HepG2 (cell line): Measurements from ENCODE around the gene PPP1R13B.

Experiments
- ELF1 ChIP-seq: sonication (generic); formaldehyde crosslinking; IDR thresholded peaks from 2 replicates; pipeline ENCODE4 v1.4.0; 2020; ENCODE audit warnings: missing genetic modification reagents
- RFX5 ChIP-seq: IDR thresholded peaks from 2 replicates; pipeline ENCODE4 v1.6.1; 2011; ENCODE audit warnings: low read depth, low read length, improper control_type of control experiment
- ZNF616 ChIP-seq: sonication (generic); formaldehyde crosslinking; IDR thresholded peaks from 2 replicates; pipeline ENCODE4 v1.5.0; 2020; ENCODE audit warnings: low read depth, mild to moderate bottlenecking, missing genetic modification reagents
- TF ChIP-seq, protein P1 (sequence below): sonication (generic); formaldehyde crosslinking; IDR thresholded peaks from 2 replicates; pipeline ENCODE4 v1.5.0; 2020; ENCODE audit warnings: mild to moderate bottlenecking, missing genetic modification reagents, moderate library complexity
- TF ChIP-seq, protein P2 (sequence below): sonication (generic); formaldehyde crosslinking; conservative IDR thresholded peaks from 2 replicates; pipeline ENCODE4 v1.5.0; 2020; ENCODE audit warnings: missing genetic modification reagents
- TF ChIP-seq, protein P3 (sequence below), 2 experiments: IDR thresholded peaks; 2 replicates each; pipeline ENCODE4 v1.6.1; 2011 to 2012; ENCODE audit warnings: low read length in 2 of 2, borderline replicate concordance in 1 of 2, low read depth in 1 of 2, mild to moderate bottlenecking in 1 of 2, moderate library complexity in 1 of 2

DNA sequence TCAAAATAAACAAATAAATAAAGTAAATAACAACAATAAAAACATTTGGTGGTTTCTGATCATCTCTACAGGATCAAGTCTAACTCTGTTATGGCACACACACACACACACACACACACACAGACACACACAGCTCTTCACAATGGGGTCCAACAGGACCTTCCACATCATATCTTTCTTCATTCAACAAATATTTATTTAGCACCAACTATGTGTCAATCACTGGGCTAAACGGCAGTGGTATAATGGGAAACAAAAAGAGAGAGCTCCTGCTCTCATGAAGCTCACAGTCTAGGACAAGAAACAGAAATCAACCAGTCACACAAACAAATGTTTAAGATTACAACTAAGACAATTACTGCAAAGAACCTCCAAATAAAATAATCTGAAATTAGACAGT lies 9.3 kb downstream of the PPP1R13B start:
- TF ChIP-seq, protein P1, sequence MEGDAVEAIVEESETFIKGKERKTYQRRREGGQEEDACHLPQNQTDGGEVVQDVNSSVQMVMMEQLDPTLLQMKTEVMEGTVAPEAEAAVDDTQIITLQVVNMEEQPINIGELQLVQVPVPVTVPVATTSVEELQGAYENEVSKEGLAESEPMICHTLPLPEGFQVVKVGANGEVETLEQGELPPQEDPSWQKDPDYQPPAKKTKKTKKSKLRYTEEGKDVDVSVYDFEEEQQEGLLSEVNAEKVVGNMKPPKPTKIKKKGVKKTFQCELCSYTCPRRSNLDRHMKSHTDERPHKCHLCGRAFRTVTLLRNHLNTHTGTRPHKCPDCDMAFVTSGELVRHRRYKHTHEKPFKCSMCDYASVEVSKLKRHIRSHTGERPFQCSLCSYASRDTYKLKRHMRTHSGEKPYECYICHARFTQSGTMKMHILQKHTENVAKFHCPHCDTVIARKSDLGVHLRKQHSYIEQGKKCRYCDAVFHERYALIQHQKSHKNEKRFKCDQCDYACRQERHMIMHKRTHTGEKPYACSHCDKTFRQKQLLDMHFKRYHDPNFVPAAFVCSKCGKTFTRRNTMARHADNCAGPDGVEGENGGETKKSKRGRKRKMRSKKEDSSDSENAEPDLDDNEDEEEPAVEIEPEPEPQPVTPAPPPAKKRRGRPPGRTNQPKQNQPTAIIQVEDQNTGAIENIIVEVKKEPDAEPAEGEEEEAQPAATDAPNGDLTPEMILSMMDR (CRISPR knock-in tag), result no peak
- TF ChIP-seq ELF1 (CRISPR knock-in tag) (no peak), RFX5 (no peak), ZNF616 (CRISPR knock-in tag) (no peak)
- TF ChIP-seq, protein P2, sequence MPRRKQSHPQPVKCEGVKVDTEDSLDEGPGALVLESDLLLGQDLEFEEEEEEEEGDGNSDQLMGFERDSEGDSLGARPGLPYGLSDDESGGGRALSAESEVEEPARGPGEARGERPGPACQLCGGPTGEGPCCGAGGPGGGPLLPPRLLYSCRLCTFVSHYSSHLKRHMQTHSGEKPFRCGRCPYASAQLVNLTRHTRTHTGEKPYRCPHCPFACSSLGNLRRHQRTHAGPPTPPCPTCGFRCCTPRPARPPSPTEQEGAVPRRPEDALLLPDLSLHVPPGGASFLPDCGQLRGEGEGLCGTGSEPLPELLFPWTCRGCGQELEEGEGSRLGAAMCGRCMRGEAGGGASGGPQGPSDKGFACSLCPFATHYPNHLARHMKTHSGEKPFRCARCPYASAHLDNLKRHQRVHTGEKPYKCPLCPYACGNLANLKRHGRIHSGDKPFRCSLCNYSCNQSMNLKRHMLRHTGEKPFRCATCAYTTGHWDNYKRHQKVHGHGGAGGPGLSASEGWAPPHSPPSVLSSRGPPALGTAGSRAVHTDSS (CRISPR knock-in tag), result no peak
- TF ChIP-seq, protein P3, sequence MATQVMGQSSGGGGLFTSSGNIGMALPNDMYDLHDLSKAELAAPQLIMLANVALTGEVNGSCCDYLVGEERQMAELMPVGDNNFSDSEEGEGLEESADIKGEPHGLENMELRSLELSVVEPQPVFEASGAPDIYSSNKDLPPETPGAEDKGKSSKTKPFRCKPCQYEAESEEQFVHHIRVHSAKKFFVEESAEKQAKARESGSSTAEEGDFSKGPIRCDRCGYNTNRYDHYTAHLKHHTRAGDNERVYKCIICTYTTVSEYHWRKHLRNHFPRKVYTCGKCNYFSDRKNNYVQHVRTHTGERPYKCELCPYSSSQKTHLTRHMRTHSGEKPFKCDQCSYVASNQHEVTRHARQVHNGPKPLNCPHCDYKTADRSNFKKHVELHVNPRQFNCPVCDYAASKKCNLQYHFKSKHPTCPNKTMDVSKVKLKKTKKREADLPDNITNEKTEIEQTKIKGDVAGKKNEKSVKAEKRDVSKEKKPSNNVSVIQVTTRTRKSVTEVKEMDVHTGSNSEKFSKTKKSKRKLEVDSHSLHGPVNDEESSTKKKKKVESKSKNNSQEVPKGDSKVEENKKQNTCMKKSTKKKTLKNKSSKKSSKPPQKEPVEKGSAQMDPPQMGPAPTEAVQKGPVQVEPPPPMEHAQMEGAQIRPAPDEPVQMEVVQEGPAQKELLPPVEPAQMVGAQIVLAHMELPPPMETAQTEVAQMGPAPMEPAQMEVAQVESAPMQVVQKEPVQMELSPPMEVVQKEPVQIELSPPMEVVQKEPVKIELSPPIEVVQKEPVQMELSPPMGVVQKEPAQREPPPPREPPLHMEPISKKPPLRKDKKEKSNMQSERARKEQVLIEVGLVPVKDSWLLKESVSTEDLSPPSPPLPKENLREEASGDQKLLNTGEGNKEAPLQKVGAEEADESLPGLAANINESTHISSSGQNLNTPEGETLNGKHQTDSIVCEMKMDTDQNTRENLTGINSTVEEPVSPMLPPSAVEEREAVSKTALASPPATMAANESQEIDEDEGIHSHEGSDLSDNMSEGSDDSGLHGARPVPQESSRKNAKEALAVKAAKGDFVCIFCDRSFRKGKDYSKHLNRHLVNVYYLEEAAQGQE (IDR thresholded peaks at IDR 0.05; ENCODE audit: borderline replicate concordance in 1 of 2, low read depth in 1 of 2, low read length in 2 of 2), result no peak
